ENCODE data around the gene BCL11A.

Gene BCL11A

DNA sequence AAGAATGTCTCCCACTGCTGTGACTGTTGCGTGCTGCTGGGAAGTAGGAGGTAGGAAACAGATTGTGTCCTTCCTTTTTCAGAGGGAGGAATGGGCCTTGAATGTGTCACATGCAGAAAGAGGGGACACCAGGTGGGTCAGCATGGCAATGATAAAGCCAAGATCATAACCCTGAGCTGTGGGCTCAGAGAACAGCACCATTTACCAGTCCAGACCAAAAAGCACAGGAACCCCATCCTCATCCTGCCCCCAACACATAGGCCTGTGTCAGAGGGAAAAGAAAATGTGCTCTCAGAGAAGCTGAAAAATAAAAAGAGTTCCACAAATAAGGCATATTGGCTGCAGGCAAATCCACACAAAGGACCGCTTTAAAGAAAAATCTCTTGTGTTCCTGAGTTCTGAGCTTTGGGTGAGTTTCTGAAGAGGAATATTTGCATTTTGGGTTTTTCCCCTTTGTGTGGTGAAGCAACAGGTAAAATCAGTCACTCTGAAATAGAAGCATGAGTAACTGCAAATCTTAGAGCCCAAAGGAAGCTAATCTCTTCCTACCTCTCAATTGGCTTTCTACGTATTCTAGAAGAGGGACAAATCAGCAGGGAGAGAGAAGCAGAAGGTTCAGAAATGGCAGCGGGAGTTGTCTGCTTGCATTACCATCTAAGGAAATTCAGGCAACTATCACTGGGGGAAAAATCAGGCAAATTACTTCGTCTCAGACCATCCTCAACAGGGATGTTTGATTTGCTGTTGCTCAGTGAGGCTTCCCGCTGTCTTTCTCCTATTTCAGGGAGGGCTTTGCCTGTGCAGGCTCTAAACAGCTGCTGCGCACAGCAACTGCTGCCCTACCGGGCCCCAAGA is 106.8 kb downstream of the BCL11A start:
- DNase-seq (ENCODE audit: low read depth, low spot score), result no peak
- H3K9ac ChIP-seq (ENCODE audit: insufficient read length, low read depth), result no peak overlapping the region
- no peaks in the 10 kb centered on the region for H3K9me3 ChIP-seq (ENCODE audit: insufficient read depth, low read length)
- no peaks in the 10 kb centered on the region for H3K36me3 ChIP-seq (ENCODE audit: insufficient read depth, insufficient read length, low read length)
- no peak for TF ChIP-seq ZNF274 (IDR thresholded peaks at IDR 0.05; ENCODE audit: low read depth, low read length)
- TF ChIP-seq YY1 (IDR thresholded peaks at IDR 0.05; ENCODE audit: insufficient read depth, insufficient read length), result no peak
- no peak for TF ChIP-seq SUZ12 (IDR thresholded peaks at IDR 0.05; ENCODE audit: extremely low read depth, insufficient read depth, insufficient read length)
- no peaks in the 10 kb centered on the region for H3K27me3 ChIP-seq (ENCODE audit: insufficient read depth, insufficient read length)
- H3K4me1 ChIP-seq (ENCODE audit: insufficient read depth, insufficient read length), result peaks cover 2% of the 10 kb centered on the region
- no peak overlapping the region for H3K4me3 ChIP-seq (ENCODE audit: insufficient read length, low read depth)

DNA sequence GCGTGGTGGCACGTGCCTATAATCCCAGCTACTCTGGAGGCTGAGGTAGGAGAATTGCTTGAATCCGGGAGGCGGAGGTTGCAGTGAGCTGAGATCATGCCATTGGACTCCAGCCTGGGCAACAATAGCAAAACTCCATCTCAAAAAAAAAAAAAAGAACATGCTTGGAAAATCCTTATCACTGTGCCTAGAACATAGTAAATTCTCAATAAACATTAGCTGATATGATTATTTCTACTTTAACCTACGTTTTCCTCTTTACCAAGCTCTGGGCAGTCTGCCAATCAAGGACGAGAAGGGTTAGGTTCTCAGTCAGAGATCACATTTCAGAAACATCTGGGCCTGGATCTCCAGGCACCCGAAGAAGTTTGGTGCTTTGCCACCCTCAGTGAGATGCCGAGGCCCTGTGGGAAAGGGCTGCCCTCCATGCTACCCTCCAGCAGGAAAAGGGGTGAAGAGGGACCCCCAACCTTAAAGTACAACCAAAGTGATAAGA is 107.7 kb downstream of the BCL11A start:
- DNase-seq (ENCODE audit: low read depth, low spot score), result no peak
- Histone ChIP-seq H3K4me3 (ENCODE audit: insufficient read length, low read depth) (no peak overlapping the region), H3K4me1 (ENCODE audit: insufficient read depth, insufficient read length) (peaks cover 2% of the 10 kb centered on the region), H3K9ac (ENCODE audit: insufficient read length, low read depth) (no peak overlapping the region), H3K27me3 (ENCODE audit: insufficient read depth, insufficient read length) (no peaks in the 10 kb centered on the region), H3K36me3 (ENCODE audit: insufficient read depth, insufficient read length, low read length) (no peaks in the 10 kb centered on the region), H3K9me3 (ENCODE audit: insufficient read depth, low read length) (no peaks in the 10 kb centered on the region)
- TF ChIP-seq YY1 (IDR thresholded peaks at IDR 0.05; ENCODE audit: insufficient read depth, insufficient read length), result no peak
- TF ChIP-seq SUZ12 (IDR thresholded peaks at IDR 0.05; ENCODE audit: extremely low read depth, insufficient read depth, insufficient read length), result no peak
- no peak for TF ChIP-seq ZNF274 (IDR thresholded peaks at IDR 0.05; ENCODE audit: low read depth, low read length)

DNA sequence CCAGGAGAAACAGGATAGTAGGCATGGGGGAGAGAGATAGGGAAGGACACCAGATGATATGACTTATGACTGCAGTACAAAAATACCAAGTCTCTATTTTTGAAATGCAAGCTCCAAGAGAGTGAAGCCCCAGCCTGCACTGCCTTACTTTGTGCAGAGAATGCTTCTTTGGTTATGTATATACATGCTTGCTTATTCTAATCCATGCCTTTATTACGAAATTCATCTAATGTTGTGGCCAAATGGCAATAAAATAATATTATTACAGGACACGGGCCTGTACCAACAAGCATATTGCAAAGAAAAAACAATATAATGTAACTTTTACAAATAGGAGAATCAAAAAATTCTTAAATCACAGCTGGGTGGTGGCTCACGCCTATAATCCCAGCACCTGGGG is 110.8 kb downstream of the BCL11A start:
- TF ChIP-seq ZNF274 (IDR thresholded peaks at IDR 0.05; ENCODE audit: low read depth, low read length), result no peak
- no peak for TF ChIP-seq YY1 (IDR thresholded peaks at IDR 0.05; ENCODE audit: insufficient read depth, insufficient read length)
- TF ChIP-seq SUZ12 (IDR thresholded peaks at IDR 0.05; ENCODE audit: extremely low read depth, insufficient read depth, insufficient read length), result no peak
- Histone ChIP-seq H3K27me3 (ENCODE audit: insufficient read depth, insufficient read length) (no peaks in the 10 kb centered on the region), H3K9me3 (ENCODE audit: insufficient read depth, low read length) (no peaks in the 10 kb centered on the region), H3K4me3 (ENCODE audit: insufficient read length, low read depth) (no peak overlapping the region), H3K4me1 (ENCODE audit: insufficient read depth, insufficient read length) (peaks cover 2% of the 10 kb centered on the region), H3K36me3 (ENCODE audit: insufficient read depth, insufficient read length, low read length) (no peaks in the 10 kb centered on the region), H3K9ac (ENCODE audit: insufficient read length, low read depth) (no peak overlapping the region)
- no peak for DNase-seq (ENCODE audit: low read depth, low spot score)

DNA sequence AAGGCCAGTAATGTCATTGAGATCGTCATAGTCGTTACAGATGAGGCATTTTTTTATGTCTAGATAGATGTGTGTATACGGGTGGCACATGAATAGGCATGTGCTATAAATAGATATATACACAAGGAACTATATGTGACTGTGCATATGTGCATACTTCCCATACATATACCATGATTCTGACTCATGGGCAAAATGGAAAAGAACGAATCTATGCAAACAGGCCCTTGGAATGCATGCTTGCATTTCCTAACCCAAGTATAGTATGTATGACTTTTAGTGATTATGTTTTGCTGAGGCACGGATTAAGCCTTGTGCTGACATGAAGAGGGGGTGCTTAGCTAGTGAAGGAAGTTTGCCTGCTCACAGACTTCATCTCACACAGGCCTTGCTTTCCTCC is 111.7 kb downstream of the BCL11A start:
- Histone ChIP-seq H3K27me3 (ENCODE audit: insufficient read depth, insufficient read length) (no peaks in the 10 kb centered on the region), H3K4me1 (ENCODE audit: insufficient read depth, insufficient read length) (peaks cover 2% of the 10 kb centered on the region), H3K9ac (ENCODE audit: insufficient read length, low read depth) (no peak overlapping the region), H3K4me3 (ENCODE audit: insufficient read length, low read depth) (no peak overlapping the region), H3K36me3 (ENCODE audit: insufficient read depth, insufficient read length, low read length) (no peaks in the 10 kb centered on the region), H3K9me3 (ENCODE audit: insufficient read depth, low read length) (no peaks in the 10 kb centered on the region)
- TF ChIP-seq SUZ12 (IDR thresholded peaks at IDR 0.05; ENCODE audit: extremely low read depth, insufficient read depth, insufficient read length), result no peak
- DNase-seq (ENCODE audit: low read depth, low spot score), result no peak

DNA sequence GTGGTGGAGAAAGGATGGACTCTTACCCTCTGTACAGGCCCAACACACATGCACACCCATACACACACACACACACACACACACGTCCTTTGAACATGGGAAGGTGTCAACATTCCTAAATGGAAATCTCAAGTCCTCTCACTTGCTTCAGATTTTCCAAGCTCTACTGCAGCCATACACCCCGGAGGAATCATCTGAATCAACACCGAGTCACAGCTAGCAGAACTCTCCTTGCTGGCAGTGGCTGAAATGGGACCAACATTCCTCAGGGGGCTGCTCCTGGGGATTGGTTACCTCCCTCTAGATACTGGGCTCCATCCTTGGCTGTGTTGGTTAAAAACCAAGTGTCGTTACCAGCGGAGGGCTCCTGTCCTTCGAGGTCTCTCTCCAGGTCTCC is 112.7 kb downstream of the BCL11A start:
- no peaks in the 10 kb centered on the region for H3K27me3 ChIP-seq (ENCODE audit: insufficient read depth, insufficient read length)
- peaks cover 2% of the 10 kb centered on the region for H3K4me1 ChIP-seq (ENCODE audit: insufficient read depth, insufficient read length)
- H3K9ac ChIP-seq (ENCODE audit: insufficient read length, low read depth), result no peak overlapping the region
- H3K36me3 ChIP-seq (ENCODE audit: insufficient read depth, insufficient read length, low read length), result no peaks in the 10 kb centered on the region
- no peaks in the 10 kb centered on the region for H3K9me3 ChIP-seq (ENCODE audit: insufficient read depth, low read length)
- no peak for TF ChIP-seq YY1 (IDR thresholded peaks at IDR 0.05; ENCODE audit: insufficient read depth, insufficient read length)
- TF ChIP-seq SUZ12 (IDR thresholded peaks at IDR 0.05; ENCODE audit: extremely low read depth, insufficient read depth, insufficient read length), result no peak
- no peak for TF ChIP-seq ZNF274 (IDR thresholded peaks at IDR 0.05; ENCODE audit: low read depth, low read length)
- no peak overlapping the region for H3K4me3 ChIP-seq (ENCODE audit: insufficient read length, low read depth)
- DNase-seq (ENCODE audit: low read depth, low spot score), result no peak

DNA sequence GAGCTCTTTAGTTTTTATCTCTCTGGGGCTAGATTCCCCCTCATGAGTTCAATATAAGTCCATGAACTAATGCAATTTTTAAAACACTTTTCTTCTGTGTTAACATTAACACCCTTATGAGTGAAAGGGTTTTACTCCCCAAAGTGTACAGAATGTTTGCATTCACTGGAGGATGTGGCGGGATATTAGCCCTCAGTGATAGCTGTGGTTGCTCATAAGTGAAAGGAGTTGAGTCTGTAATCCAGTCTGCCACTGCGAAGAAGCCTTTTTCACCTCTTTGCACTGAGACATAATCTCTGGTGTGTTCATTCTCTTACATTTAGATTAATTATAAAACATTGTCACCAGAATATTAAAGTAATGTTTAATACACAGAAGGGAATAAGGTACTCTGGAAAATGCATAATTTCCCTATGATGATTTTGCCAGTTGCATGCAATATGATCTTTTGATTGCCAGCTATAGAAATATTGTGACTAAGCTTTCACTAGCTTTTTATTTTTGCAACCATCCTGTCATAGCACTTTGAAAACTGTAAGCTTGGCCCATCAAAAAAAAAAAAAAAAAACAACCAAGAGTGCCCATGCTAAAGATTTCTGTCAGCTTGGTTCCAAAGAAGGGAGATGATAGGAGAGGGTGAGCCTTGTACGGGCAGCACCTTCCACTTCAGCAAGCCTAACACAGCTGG is 113.2 kb downstream of the BCL11A start:
- H3K4me3 ChIP-seq (ENCODE audit: insufficient read length, low read depth), result no peak overlapping the region
- H3K9me3 ChIP-seq (ENCODE audit: insufficient read depth, low read length), result no peaks in the 10 kb centered on the region

More for the DNA sequence above, 113.2 kb downstream of the BCL11A start:
- H3K9ac ChIP-seq (ENCODE audit: insufficient read length, low read depth), result no peak overlapping the region
- TF ChIP-seq YY1 (IDR thresholded peaks at IDR 0.05; ENCODE audit: insufficient read depth, insufficient read length) (no peak), SUZ12 (IDR thresholded peaks at IDR 0.05; ENCODE audit: extremely low read depth, insufficient read depth, insufficient read length) (no peak), ZNF274 (IDR thresholded peaks at IDR 0.05; ENCODE audit: low read depth, low read length) (no peak)
- no peaks in the 10 kb centered on the region for H3K36me3 ChIP-seq (ENCODE audit: insufficient read depth, insufficient read length, low read length)
- no peak for DNase-seq (ENCODE audit: low read depth, low spot score)
- no peaks in the 10 kb centered on the region for H3K27me3 ChIP-seq (ENCODE audit: insufficient read depth, insufficient read length)
- peaks cover 2% of the 10 kb centered on the region for H3K4me1 ChIP-seq (ENCODE audit: insufficient read depth, insufficient read length)
